ENCODE data around the gene PTPRD. TPM values are rescaled to one million over a fixed set of nuclear protein-coding genes. Genes with fewer than 3 reads are reported as not detected.

The PTPRD gene
- total RNA-seq, 1 experiment from 2014 or later: not detected

DNA sequence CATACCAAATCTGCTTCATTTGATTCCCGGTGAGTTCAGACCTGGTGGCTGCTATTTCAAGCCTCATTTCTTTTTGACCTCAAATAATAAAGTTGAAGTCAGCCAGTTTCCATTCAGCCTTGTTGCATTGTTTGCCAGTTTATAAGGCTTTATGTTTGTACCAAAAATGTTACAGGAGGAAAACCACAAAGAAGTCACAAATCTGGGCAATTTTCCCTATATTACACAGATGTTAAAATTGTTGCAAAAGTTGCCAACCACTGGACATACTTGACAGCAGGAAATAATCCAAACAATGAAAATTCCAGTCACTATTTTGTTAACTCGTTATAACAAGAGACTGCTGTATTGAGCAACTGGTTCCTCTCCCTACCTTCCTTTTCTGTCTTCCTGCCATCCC is 1488.2 kb downstream of the PTPRD start:
- no peaks in the 10 kb centered on the region for H3K9me3 Mint-ChIP-seq (ENCODE audit: unreplicated experiment)
- no TSS peak for BruUV-seq (replicated peaks)
- no peak overlapping the region for H3K4me3 Mint-ChIP-seq (ENCODE audit: unreplicated experiment)
- DNase-seq (ENCODE audit: unreplicated experiment): no peak
- no peak overlapping the region for H3K27ac Mint-ChIP-seq (ENCODE audit: low read depth, unreplicated experiment)
- ChIA-PET CTCF (no interaction called here), POLR2A (no interaction called here)
- H3K27me3 Mint-ChIP-seq (ENCODE audit: insufficient read depth, unreplicated experiment): no peaks in the 10 kb centered on the region
- no peaks in the 10 kb centered on the region for H3K4me1 Mint-ChIP-seq (ENCODE audit: insufficient read depth, unreplicated experiment)
- H3K36me3 Mint-ChIP-seq (ENCODE audit: insufficient read depth, unreplicated experiment): no peaks in the 10 kb centered on the region
- TF ChIP-seq CTCF (IDR thresholded peaks at IDR 0.05; ENCODE audit: unreplicated experiment): no peak
- intact Hi-C loops (cut with micrococcal nuclease): no loop called here

DNA sequence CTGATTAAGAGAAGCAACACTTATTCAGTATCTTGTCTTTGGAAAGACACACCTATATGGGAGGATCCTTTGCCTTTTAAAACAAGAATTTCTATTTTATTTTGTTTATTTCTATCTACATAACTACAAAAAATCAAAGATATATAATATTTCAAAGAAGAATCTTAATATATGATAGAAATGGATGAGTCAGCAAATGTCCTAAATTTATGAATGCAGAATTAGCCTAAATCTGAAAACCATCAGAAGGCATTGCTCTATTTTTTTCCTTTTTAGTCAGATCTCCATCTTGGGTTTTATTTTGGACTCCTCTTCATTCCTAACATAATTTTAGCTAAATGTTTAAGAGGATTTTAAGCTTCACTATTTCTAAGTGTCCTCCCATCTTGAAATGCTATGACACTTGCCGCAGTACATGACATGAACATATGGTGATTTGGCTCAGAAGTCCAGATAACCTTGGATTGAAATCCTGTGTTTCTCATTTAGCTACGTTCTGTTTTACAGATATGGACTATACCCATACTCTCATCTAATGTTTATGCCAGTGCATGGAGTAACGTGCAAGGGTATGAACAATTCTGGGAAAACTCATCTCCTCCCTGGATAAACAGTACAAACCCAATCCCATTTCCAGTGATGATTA is 1490.4 kb downstream of the PTPRD start:
- H3K4me1 Mint-ChIP-seq (ENCODE audit: insufficient read depth, unreplicated experiment): no peaks in the 10 kb centered on the region
- ChIA-PET CTCF (no interaction called here), POLR2A (no interaction called here)
- TF ChIP-seq CTCF (IDR thresholded peaks at IDR 0.05; ENCODE audit: unreplicated experiment): no peak
- DNase-seq (ENCODE audit: unreplicated experiment): no peak
- H3K9me3 Mint-ChIP-seq (ENCODE audit: unreplicated experiment): no peaks in the 10 kb centered on the region
- H3K27me3 Mint-ChIP-seq (ENCODE audit: insufficient read depth, unreplicated experiment): no peaks in the 10 kb centered on the region
- H3K36me3 Mint-ChIP-seq (ENCODE audit: insufficient read depth, unreplicated experiment): no peaks in the 10 kb centered on the region
- no peak overlapping the region for H3K4me3 Mint-ChIP-seq (ENCODE audit: unreplicated experiment)
- no peak overlapping the region for H3K27ac Mint-ChIP-seq (ENCODE audit: low read depth, unreplicated experiment)
- intact Hi-C loops (cut with micrococcal nuclease): no loop called here
- BruUV-seq (replicated peaks): no TSS peak

- intact Hi-C loops (cut with micrococcal nuclease): no loop called here
- CTCF ChIA-PET: no interaction called here
- peak; percentile 4 for DNase-seq (ENCODE audit: unreplicated experiment)
- POLR2A ChIA-PET: no interaction called here
- Mint-ChIP-seq H3K4me1 (ENCODE audit: insufficient read depth, unreplicated experiment) (no peaks in the 10 kb centered on the region), H3K27me3 (ENCODE audit: insufficient read depth, unreplicated experiment) (peaks cover 10% of the 10 kb centered on the region), H3K36me3 (ENCODE audit: insufficient read depth, unreplicated experiment) (no peaks in the 10 kb centered on the region), H3K27ac (ENCODE audit: low read depth, unreplicated experiment) (no peak overlapping the region), H3K9me3 (ENCODE audit: unreplicated experiment) (no peaks in the 10 kb centered on the region), H3K4me3 (ENCODE audit: unreplicated experiment) (no peak overlapping the region)
- TF ChIP-seq CTCF (IDR thresholded peaks at IDR 0.05; ENCODE audit: unreplicated experiment): no peak
- BruUV-seq (replicated peaks): no TSS peak
These were observed 1494.9 kb downstream of the PTPRD start for GRCh38 chr9:9117866-9118265.

- Mint-ChIP-seq H3K9me3 (ENCODE audit: unreplicated experiment) (no peaks in the 10 kb centered on the region), H3K4me1 (ENCODE audit: insufficient read depth, unreplicated experiment) (no peaks in the 10 kb centered on the region), H3K4me3 (ENCODE audit: unreplicated experiment) (no peak overlapping the region), H3K27ac (ENCODE audit: low read depth, unreplicated experiment) (no peak overlapping the region), H3K27me3 (ENCODE audit: insufficient read depth, unreplicated experiment) (peaks cover 10% of the 10 kb centered on the region), H3K36me3 (ENCODE audit: insufficient read depth, unreplicated experiment) (no peaks in the 10 kb centered on the region)
- CTCF ChIA-PET: interaction anchor here (0.6 kb wide), 3 partner anchors 28 to 830 kb away, joined by 4 to 6 read pairs (median 4); no protein-coding TSS in a partner anchor
- DNase-seq (ENCODE audit: unreplicated experiment): no peak
- BruUV-seq (replicated peaks): no TSS peak
- POLR2A ChIA-PET: no interaction called here
- intact Hi-C loops (cut with micrococcal nuclease): no loop called here
- no peak for TF ChIP-seq CTCF (IDR thresholded peaks at IDR 0.05; ENCODE audit: unreplicated experiment)
These were observed 1500.6 kb downstream of the PTPRD start for GRCh38 chr9:9112001-9112720.
